GM12878 (cell line): Measurements from ENCODE around the gene CDH1.

Experiments used
- CEBPB ChIP-seq, 2 experiments: fragments of 150-350 bp in 1 of 2; IDR thresholded peaks; 2 replicates each; pipeline ENCODE4 v1.6.1; 2012 to 2014; ENCODE audit warnings: low read depth in 2 of 2, low read length in 2 of 2, borderline replicate concordance in 1 of 2, inconsistent platforms in 1 of 2
- CTCF ChIP-seq, 3 experiments: IDR thresholded peaks in 2 of 3; conservative IDR thresholded peaks in 1 of 3; 2 replicates each; pipeline ENCODE4 v1.5.1; 2011; ENCODE audit warnings: low read depth in 3 of 3, low read length in 3 of 3, mild to moderate bottlenecking in 3 of 3, control low read depth in 2 of 3, moderate library complexity in 2 of 3, inconsistent platforms in 1 of 3, mixed read lengths in 1 of 3; ENCODE audit not compliant: control insufficient read depth in 2 of 3, insufficient read depth in 1 of 3; ENCODE audit errors: extremely low read depth in 1 of 3
- EZH2 ChIP-seq: IDR thresholded peaks from 2 replicates; pipeline ENCODE4 v1.6.1; 2012; ENCODE audit warnings: low read depth, mild to moderate bottlenecking, control low read depth, inconsistent platforms, low read length, borderline replicate concordance; ENCODE audit not compliant: control insufficient read depth
- PBX3 ChIP-seq: IDR thresholded peaks from 2 replicates; pipeline ENCODE4 v1.6.1; 2011; ENCODE audit warnings: mild to moderate bottlenecking, low read depth, low read length, moderate library complexity; ENCODE audit not compliant: insufficient replicate concordance
- RFX5 ChIP-seq: IDR thresholded peaks from 2 replicates; pipeline ENCODE4 v1.6.1; 2011; ENCODE audit warnings: low read depth, low read length, improper control_type of control experiment

- no peak for TF ChIP-seq CTCF (IDR thresholded peaks at IDR 0.05 in 2 of 3, conservative IDR thresholded peaks at IDR 0.05 in 1 of 3; ENCODE audit: control insufficient read depth in 2 of 3, extremely low read depth in 1 of 3, insufficient read depth in 1 of 3, low read depth in 3 of 3, low read length in 3 of 3)
- no peak for TF ChIP-seq EZH2
- TF ChIP-seq PBX3 = no peak
- no peak for TF ChIP-seq RFX5
- no peak for TF ChIP-seq CEBPB (IDR thresholded peaks at IDR 0.05; ENCODE audit: borderline replicate concordance in 1 of 2, low read depth in 2 of 2, low read length in 2 of 2)
Measured at GRCh38 chr16:68772030-68772681, 35.1 kb downstream of the CDH1 start.
